MM.1S (cell line): ENCODE data around the gene CFAP74.

Source experiments
- EZH2 ChIP-seq: fragments of 300-600 bp; sonication (generic); optimal IDR thresholded peaks from 2 replicates; pipeline ENCODE3; 2017; ENCODE audit warnings: low read depth, mild to moderate bottlenecking, antibody characterized with exemption, low read length, mixed read lengths
- EZH2phosphoT487 ChIP-seq: fragments of 300-600 bp; sonication (generic); IDR thresholded peaks from 2 replicates; pipeline ENCODE4 v1.6.1; 2018; ENCODE audit warnings: antibody characterized with exemption, low read length
- TF ChIP-seq, protein P1 (sequence below): fragments of 300-600 bp; sonication (generic); IDR thresholded peaks from 2 replicates; pipeline ENCODE4 v1.5.1; 2016; ENCODE audit warnings: antibody characterized with exemption, low read length, mixed read lengths

DNA sequence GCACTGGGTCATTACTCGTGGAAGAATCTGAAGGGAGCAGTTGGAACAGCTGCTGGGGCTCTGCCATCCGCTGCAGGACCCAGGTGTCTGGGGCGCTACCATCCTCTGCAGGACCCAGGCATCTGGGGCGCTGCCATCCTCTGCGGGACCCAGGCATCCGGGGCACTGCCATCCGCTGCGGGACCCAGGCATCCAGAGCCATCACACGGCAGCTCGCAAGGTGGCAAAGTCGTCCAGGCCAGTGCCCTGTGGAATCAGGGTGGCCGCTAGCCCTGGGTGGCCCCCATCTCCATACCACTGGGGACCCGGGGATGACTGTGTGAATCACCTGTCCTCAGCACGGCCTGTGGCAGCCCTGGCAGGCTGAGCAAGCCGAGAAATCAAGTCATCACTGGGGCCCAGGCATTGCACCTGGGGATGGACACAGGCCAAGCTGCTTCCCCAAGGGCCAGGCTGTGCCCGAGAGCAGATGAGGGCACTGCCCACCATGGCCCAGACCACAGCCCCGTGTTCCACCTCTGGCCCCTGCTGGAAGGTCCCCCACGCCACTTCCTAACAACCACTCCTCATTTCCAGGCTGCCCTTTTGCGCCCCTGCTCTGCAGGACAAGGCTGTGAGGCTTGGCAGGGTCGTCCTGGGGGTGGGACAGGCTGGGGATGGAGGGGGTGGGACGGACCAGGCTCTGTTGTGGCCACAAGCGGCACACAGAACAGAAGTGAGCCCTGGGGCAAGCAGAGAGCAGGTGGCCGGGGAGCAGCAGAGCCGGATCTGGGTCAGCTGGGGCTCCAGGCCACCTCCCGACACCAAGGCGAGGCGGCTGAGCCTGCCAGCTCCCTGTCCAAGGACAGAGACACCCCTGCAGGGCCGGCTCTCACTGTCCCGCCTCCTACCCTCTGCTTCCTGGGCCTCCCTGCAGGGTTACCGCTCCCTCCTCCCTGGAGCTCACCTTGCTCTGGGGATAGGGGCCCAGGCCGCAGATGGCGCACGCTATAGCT, 28.3 kb upstream of the CFAP74 start:
- TF ChIP-seq, protein P1, sequence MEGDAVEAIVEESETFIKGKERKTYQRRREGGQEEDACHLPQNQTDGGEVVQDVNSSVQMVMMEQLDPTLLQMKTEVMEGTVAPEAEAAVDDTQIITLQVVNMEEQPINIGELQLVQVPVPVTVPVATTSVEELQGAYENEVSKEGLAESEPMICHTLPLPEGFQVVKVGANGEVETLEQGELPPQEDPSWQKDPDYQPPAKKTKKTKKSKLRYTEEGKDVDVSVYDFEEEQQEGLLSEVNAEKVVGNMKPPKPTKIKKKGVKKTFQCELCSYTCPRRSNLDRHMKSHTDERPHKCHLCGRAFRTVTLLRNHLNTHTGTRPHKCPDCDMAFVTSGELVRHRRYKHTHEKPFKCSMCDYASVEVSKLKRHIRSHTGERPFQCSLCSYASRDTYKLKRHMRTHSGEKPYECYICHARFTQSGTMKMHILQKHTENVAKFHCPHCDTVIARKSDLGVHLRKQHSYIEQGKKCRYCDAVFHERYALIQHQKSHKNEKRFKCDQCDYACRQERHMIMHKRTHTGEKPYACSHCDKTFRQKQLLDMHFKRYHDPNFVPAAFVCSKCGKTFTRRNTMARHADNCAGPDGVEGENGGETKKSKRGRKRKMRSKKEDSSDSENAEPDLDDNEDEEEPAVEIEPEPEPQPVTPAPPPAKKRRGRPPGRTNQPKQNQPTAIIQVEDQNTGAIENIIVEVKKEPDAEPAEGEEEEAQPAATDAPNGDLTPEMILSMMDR = no peak
- TF ChIP-seq EZH2 = no peak
- no peak for TF ChIP-seq EZH2phosphoT487
